Calu3 (cell line): ENCODE measurements around the gene ZNF573. TPM values are rescaled to one million over a fixed set of nuclear protein-coding genes. Genes with fewer than 3 reads are reported as not detected.
"Not testable (repeated sequence)": the region's sequence is repeated elsewhere in the genome, so short reads cannot be mapped to it uniquely, and the experiment has no call there.

Source experiments
- BruUV-seq: library from RNA; stranded (reverse); fragments of 400-500 nt; replicated peaks from 2 replicates; lab custom pipeline; 2021; lab: Mats Ljungman, UMichigan
- CTCF ChIA-PET: fragments of 300-600 bp; sonication (Branson Sonifier 250); formaldehyde crosslinking; loops from one replicate; lab custom pipeline; 2022; ENCODE audit warnings: antibody characterized with exemption; lab: Charles Lee
- DNase-seq: peaks from one replicate; pipeline ENCODE4 v3.0.0; 2022
- H3K27ac Mint-ChIP-seq: one replicate; pipeline ENCODE4 v1.8.0; 2022; ENCODE audit warnings: mixed read lengths; ENCODE audit not compliant: unreplicated experiment
- H3K27me3 Mint-ChIP-seq: one replicate; pipeline ENCODE4 v1.8.0; 2022; ENCODE audit warnings: mixed read lengths; ENCODE audit not compliant: unreplicated experiment
- H3K36me3 Mint-ChIP-seq: one replicate; pipeline ENCODE4 v1.8.0; 2022; ENCODE audit warnings: mild to moderate bottlenecking, moderate library complexity, mixed read lengths; ENCODE audit not compliant: insufficient read depth, unreplicated experiment
- H3K4me1 Mint-ChIP-seq: one replicate; pipeline ENCODE4 v1.8.0; 2022; ENCODE audit warnings: mild to moderate bottlenecking, low read depth, mixed read lengths; ENCODE audit not compliant: unreplicated experiment
- H3K4me3 Mint-ChIP-seq: one replicate; pipeline ENCODE4 v1.8.0; 2022; ENCODE audit warnings: mild to moderate bottlenecking, low read depth, moderate library complexity, mixed read lengths; ENCODE audit not compliant: unreplicated experiment
- H3K9me3 Mint-ChIP-seq: one replicate; pipeline ENCODE4 v1.8.0; 2022; ENCODE audit warnings: low read depth, mixed read lengths; ENCODE audit not compliant: unreplicated experiment
- intact Hi-C: fragments of 100-400 bp; cut with micrococcal nuclease; formaldehyde crosslinking; loops from one replicate; pipeline ENCODE4 v1.10.0; 2022; ENCODE audit not compliant: unreplicated experiment
- total RNA-seq: library from RNA; stranded (reverse); gene quantifications from 2 replicates; pipeline ENCODE4 v1.2.3, GENCODE V29; 2022
- TF ChIP-seq, protein P1 (sequence below): fragments of 200-600 bp; IDR thresholded peaks from one replicate; pipeline ENCODE4 v1.8.0; 2022; ENCODE audit warnings: antibody characterized with exemption; ENCODE audit not compliant: unreplicated experiment

Gene ZNF573
- total RNA-seq, 1 experiment from 2014 or later = 10.1 TPM

- DNase-seq = no peak
- peaks cover 35% of the 10 kb centered on the region for H3K36me3 Mint-ChIP-seq
- H3K27ac Mint-ChIP-seq = no peak overlapping the region
- CTCF ChIA-PET = interaction anchor here (0.6 to 0.7 kb wide), 3 partner anchors 9 to 163 kb away, joined by 3 to 6 read pairs (median 4); partner anchors contain the start of gene ZNF573
- no TSS peak for BruUV-seq
- no peaks in the 10 kb centered on the region for H3K4me1 Mint-ChIP-seq
- intact Hi-C loops = loop anchor here (10.0 kb wide), 1 partner anchor 176 kb away; the partner anchor contains the start of genes ZNF540 and ZNF571
- H3K27me3 Mint-ChIP-seq = no peaks in the 10 kb centered on the region
- H3K9me3 Mint-ChIP-seq = peaks cover 30% of the 10 kb centered on the region
- TF ChIP-seq, protein P1, sequence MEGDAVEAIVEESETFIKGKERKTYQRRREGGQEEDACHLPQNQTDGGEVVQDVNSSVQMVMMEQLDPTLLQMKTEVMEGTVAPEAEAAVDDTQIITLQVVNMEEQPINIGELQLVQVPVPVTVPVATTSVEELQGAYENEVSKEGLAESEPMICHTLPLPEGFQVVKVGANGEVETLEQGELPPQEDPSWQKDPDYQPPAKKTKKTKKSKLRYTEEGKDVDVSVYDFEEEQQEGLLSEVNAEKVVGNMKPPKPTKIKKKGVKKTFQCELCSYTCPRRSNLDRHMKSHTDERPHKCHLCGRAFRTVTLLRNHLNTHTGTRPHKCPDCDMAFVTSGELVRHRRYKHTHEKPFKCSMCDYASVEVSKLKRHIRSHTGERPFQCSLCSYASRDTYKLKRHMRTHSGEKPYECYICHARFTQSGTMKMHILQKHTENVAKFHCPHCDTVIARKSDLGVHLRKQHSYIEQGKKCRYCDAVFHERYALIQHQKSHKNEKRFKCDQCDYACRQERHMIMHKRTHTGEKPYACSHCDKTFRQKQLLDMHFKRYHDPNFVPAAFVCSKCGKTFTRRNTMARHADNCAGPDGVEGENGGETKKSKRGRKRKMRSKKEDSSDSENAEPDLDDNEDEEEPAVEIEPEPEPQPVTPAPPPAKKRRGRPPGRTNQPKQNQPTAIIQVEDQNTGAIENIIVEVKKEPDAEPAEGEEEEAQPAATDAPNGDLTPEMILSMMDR = no peak
- H3K4me3 Mint-ChIP-seq = no peak overlapping the region
Observed at GRCh38 chr19:37770985-37771384, 8.4 kb downstream of the ZNF573 start.

DNA sequence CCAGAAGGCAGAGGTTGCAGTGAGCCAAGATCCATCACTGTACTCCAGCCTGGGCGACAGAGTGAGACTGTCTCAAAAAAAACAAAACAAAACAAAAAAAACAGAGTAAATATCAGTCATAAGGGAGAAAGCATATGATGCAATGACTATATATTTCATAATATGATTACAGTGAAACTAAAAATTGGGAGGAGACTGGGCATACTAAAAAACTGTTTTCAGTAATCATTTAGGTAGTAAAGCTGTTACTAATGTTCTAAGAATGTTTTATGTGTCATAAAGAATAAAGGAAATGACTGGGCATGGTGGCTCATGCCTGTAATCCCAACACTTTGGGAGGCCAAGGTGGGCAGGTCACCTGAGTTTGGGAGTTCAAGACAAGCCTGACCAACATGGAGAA lies 15.9 kb downstream of the ZNF573 start:
- DNase-seq = no peak
- peaks cover 15% of the 10 kb centered on the region for H3K36me3 Mint-ChIP-seq
- no peak overlapping the region for H3K27ac Mint-ChIP-seq
- TF ChIP-seq, protein P1 = no peak
- no TSS peak for BruUV-seq
- CTCF ChIA-PET = no interaction called here
- H3K4me3 Mint-ChIP-seq = no peak overlapping the region
- intact Hi-C loops = no loop called here
- no peaks in the 10 kb centered on the region for H3K27me3 Mint-ChIP-seq
- H3K4me1 Mint-ChIP-seq = no peaks in the 10 kb centered on the region
- H3K9me3 Mint-ChIP-seq = peaks cover 20% of the 10 kb centered on the region

DNA sequence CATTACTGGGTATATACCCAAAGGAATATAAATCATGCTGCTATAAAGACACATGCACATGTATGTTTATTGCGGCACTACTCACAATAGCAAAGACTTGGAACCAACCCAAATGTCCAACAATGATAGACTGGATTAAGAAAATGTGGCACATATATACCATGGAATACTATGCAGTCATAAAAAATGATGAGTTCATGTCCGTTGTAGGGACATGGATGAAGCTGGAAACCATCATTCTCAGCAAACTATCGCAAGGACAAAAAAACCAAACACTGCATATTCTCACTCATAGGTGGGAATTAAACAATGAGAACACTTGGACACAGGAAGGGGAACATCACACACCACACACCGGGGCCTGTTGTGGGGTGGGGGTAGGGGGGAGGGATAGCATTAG lies 21.7 kb downstream of the ZNF573 start:
- peaks cover 16% of the 10 kb centered on the region for H3K9me3 Mint-ChIP-seq
- H3K36me3 Mint-ChIP-seq, CTCF ChIA-PET, intact Hi-C loops, H3K4me3 Mint-ChIP-seq, DNase-seq, BruUV-seq, H3K4me1 Mint-ChIP-seq, H3K27ac Mint-ChIP-seq, H3K27me3 Mint-ChIP-seq: not testable (repeated sequence)

GRCh38 chr19:37738371-37738770 lies 41.0 kb downstream of the ZNF573 start:
- H3K27me3 Mint-ChIP-seq = no peaks in the 10 kb centered on the region
- peaks cover 5% of the 10 kb centered on the region for H3K36me3 Mint-ChIP-seq
- BruUV-seq = no TSS peak
- TF ChIP-seq, protein P1 = no peak
- no peak for DNase-seq
- no peak overlapping the region for H3K27ac Mint-ChIP-seq
- intact Hi-C loops = no loop called here
- no peak overlapping the region for H3K4me3 Mint-ChIP-seq
- CTCF ChIA-PET = no interaction called here
- H3K4me1 Mint-ChIP-seq = no peaks in the 10 kb centered on the region
- H3K9me3 Mint-ChIP-seq = peaks cover 21% of the 10 kb centered on the region

GRCh38 chr19:37725181-37725580 lies 54.2 kb downstream of the ZNF573 start:
- peaks cover 2% of the 10 kb centered on the region for H3K36me3 Mint-ChIP-seq
- H3K4me3 Mint-ChIP-seq = no peak overlapping the region
- CTCF ChIA-PET = interaction anchor here (0.6 kb wide), 2 partner anchors 649 to 1521 kb away, joined by 3 to 5 read pairs; no protein-coding TSS in a partner anchor
- no peaks in the 10 kb centered on the region for H3K4me1 Mint-ChIP-seq
- intact Hi-C loops = no loop called here
- BruUV-seq = no TSS peak
- no peak for DNase-seq
- TF ChIP-seq, protein P1 = no peak
- no peaks in the 10 kb centered on the region for H3K27me3 Mint-ChIP-seq
- H3K9me3 Mint-ChIP-seq = peaks cover 7% of the 10 kb centered on the region
- no peak overlapping the region for H3K27ac Mint-ChIP-seq
